AG04449 (cell line): ENCODE results near the gene FJX1.

Source experiments
- CTCF ChIA-PET: fragments of 350-600 bp; formaldehyde crosslinking; extraction: SDS; loops from one replicate; lab custom pipeline; 2021; ENCODE audit warnings: antibody characterized with exemption; lab: Yijun Ruan, JAX
- POLR2A ChIA-PET: fragments of 400-600, 350-600 bp; formaldehyde crosslinking; extraction: SDS; loops from one replicate; lab custom pipeline; 2020; ENCODE audit warnings: antibody characterized with exemption, inconsistent platforms; lab: Yijun Ruan, JAX
- DNase-seq: peaks from one replicate; pipeline ENCODE4 v3.0.0-alpha.2; 2010; ENCODE audit warnings: low read depth, low spot score
- H3K4me3 ChIP-seq: 2 replicates; pipeline ENCODE4 v1.5.1; 2011; ENCODE audit warnings: low read depth, mild to moderate bottlenecking, control low read depth, low read length
- TF ChIP-seq, protein P1 (sequence below): IDR thresholded peaks from one replicate; pipeline ENCODE4 v1.5.1; 2011; ENCODE audit warnings: mild to moderate bottlenecking, moderate library complexity, low read length, control low read depth, inconsistent platforms; ENCODE audit not compliant: insufficient read depth; ENCODE audit errors: missing control alignments

FJX1 gene

DNA sequence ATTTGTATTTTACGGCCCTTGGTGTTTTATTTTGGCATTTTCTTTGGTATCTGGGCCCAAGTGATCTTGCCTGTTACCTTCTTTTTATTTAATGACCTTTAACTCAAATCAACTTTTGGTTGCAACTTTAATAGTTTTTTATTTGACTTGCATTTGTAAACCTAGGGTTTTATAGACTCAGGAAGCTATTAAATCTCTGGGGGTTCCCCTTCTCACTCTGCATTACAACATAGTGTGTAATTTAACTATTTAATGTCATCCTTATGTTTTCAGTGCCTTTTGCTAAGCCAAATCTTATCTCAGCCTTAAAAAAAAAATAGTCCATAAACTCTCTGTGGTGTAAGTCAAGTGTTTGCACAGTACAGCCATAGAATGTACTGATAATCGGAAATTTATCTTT lies 3.4 kb downstream of the FJX1 start:
- ChIA-PET CTCF (interaction anchor here (1.2 to 5.3 kb wide), 3 partner anchors 133 to 637 kb away, joined by 4 to 39 read pairs (median 22); no protein-coding TSS in a partner anchor), POLR2A (no interaction called here)
- no peak overlapping the region for H3K4me3 ChIP-seq

DNA sequence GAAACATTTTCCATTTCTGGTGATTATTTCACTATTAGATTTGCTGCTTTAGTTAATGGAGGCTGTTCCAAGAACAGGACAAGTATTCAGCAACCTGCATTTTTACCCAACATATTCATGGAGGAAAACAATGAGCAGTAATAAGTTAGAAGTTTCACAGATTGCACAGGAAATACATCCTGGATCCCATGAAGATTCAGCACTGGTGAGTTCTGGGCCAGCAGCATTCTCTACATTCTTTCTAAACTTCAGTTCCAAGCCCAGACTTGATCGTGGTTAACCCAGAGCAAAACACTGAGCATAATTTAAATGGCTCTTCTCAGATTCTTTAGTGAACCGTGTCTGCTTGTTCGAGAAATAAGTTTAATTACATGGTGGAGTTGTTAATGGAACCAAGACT lies 3.8 kb downstream of the FJX1 start:
- TF ChIP-seq, protein P1, sequence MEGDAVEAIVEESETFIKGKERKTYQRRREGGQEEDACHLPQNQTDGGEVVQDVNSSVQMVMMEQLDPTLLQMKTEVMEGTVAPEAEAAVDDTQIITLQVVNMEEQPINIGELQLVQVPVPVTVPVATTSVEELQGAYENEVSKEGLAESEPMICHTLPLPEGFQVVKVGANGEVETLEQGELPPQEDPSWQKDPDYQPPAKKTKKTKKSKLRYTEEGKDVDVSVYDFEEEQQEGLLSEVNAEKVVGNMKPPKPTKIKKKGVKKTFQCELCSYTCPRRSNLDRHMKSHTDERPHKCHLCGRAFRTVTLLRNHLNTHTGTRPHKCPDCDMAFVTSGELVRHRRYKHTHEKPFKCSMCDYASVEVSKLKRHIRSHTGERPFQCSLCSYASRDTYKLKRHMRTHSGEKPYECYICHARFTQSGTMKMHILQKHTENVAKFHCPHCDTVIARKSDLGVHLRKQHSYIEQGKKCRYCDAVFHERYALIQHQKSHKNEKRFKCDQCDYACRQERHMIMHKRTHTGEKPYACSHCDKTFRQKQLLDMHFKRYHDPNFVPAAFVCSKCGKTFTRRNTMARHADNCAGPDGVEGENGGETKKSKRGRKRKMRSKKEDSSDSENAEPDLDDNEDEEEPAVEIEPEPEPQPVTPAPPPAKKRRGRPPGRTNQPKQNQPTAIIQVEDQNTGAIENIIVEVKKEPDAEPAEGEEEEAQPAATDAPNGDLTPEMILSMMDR = no peak
- DNase-seq = no peak
- POLR2A ChIA-PET = no interaction called here
- CTCF ChIA-PET = interaction anchor here (1.2 to 5.3 kb wide), 3 partner anchors 133 to 637 kb away, joined by 4 to 39 read pairs (median 22); no protein-coding TSS in a partner anchor
- no peak overlapping the region for H3K4me3 ChIP-seq

More for the DNA sequence above, 3.4 kb downstream of the FJX1 start:
- no peak for DNase-seq
- TF ChIP-seq, protein P1 = no peak

DNA sequence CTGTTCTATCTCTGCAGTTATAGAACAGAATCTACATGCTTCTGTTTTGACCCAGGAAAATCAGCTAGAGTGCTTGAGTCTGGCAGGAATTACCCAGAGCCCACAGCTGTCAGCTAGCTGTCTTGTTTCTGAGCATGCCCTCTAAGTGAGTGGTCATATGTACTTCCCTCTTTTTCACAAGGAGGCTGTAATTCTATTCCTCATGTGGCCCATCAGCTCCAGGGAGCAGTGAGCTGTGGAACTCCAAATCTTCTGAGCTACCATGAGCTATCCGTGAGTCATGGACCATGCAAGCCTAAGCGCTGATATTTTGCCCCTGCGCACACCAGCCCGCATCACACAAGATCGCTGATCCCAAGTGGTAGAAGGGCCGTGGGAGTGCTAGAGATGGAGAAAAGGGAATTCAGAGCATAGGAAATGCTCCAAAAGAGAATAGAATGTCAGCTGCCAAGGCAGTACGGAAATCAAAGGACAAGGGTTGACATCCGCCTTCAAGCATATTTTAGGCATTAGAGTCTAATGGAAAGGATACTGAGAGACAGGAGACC lies 5.4 kb downstream of the FJX1 start:
- H3K4me3 ChIP-seq = no peak overlapping the region
- peak; percentile 62 for DNase-seq
- CTCF ChIA-PET = interaction anchor here (0.7 to 2.5 kb wide), 4 partner anchors 138 to 631 kb away, joined by 3 to 12 read pairs (median 4); no protein-coding TSS in a partner anchor
- POLR2A ChIA-PET = interaction anchor here (1.1 kb wide), 1 partner anchor 197 kb away, joined by 3 read pairs; no protein-coding TSS in a partner anchor
- TF ChIP-seq, protein P1 = no peak

DNA sequence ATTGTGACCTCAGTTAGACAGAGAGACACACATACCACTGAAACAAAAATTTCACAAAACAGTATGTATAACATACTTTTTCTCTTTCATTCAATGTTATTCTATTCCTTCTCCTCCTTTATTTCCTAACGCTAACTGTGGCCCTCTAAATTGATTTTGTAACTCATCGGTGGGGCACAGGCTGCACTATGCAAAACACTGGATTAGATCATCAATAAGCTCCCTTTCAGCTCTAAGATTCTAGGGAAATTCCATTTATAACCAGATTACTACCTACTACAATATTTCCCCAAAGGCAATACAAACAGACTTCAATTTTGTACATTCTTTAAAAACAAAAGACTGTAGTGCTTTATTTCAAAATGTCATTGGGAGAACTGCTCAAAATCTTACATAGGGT lies 6.1 kb downstream of the FJX1 start:
- no peak overlapping the region for H3K4me3 ChIP-seq
- ChIA-PET CTCF (interaction anchor here (1.6 to 2.5 kb wide), 2 partner anchors 139 to 197 kb away, joined by 4 to 12 read pairs; no protein-coding TSS in a partner anchor), POLR2A (no interaction called here)
- no peak for DNase-seq
- TF ChIP-seq, protein P1 = no peak

DNA sequence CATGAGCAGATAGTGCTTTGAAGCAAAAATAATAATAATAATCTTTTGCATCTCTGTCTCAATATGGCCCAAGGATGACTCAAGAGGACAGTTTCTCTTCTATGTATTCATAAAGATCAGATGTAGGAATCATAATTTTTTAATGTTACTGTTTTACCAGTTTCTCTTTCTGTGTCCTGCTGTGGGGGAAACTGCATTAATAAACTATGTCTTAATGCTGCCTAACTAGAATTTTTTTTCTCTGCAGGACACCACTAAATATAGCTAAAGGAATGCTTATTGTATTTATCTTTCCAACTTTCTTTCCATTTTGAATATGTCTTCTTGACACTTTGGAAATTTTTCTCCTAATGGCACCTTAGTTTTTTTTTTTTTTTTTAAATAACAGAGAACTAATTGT lies 6.5 kb downstream of the FJX1 start:
- TF ChIP-seq, protein P1 = no peak
- CTCF ChIA-PET = interaction anchor here (1.6 to 2.5 kb wide), 2 partner anchors 139 to 197 kb away, joined by 4 to 12 read pairs; no protein-coding TSS in a partner anchor
- DNase-seq = no peak
- POLR2A ChIA-PET = no interaction called here
- H3K4me3 ChIP-seq = no peak overlapping the region

DNA sequence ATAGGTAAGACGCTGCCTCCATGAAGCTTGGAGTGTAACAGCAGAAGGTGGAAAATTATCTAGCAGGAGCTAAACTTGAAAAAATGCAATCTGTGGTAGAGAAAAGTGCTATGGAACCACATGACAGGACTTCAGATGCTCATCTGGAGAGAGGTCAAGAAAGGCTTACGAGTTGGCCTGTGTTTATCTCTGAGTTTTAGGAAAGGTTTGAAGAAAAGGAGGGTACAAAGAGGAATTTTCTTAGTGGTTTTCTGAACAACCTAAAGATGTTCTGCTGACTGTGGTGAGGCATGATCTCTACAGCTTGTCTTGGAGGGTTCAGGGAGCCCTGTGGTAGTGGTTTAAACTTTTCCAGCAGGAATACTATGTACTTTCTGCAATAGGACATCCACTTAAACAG lies 8.2 kb downstream of the FJX1 start:
- TF ChIP-seq, protein P1 = no peak
- CTCF ChIA-PET = interaction anchor here (1.7 kb wide), 1 partner anchor 640 kb away, joined by 4 read pairs; no protein-coding TSS in a partner anchor
- H3K4me3 ChIP-seq = no peak overlapping the region
- DNase-seq = no peak
- POLR2A ChIA-PET = no interaction called here
